ENCODE results near the gene GALNT5.
"Not testable (repeated sequence)": the region's sequence is repeated elsewhere in the genome, so short reads cannot be mapped to it uniquely, and the experiment has no call there.

GALNT5 gene

GRCh38 chr2:157246765-157247407 lies 10.6 kb upstream of the GALNT5 start:
- no peak for DNase-seq (ENCODE audit: low read depth in 2 of 2)

GRCh38 chr2:157250836-157251235 lies 6.7 kb upstream of the GALNT5 start:
- no peak for DNase-seq (ENCODE audit: low read depth in 2 of 2)

GRCh38 chr2:157251932-157252331 lies 5.6 kb upstream of the GALNT5 start:
- DNase-seq (ENCODE audit: low read depth in 2 of 2), result no peak

GRCh38 chr2:157252529-157252928 lies 5.0 kb upstream of the GALNT5 start:
- DNase-seq (ENCODE audit: low read depth in 2 of 2), result no peak

- DNase-seq (ENCODE audit: low read depth in 2 of 2), result no peak
Observed at GRCh38 chr2:157254041-157254440, 3.5 kb upstream of the GALNT5 start.

- no peak for DNase-seq (ENCODE audit: low read depth in 2 of 2)
Observed at GRCh38 chr2:157255746-157256145, 1.8 kb upstream of the GALNT5 start.

- no peak for DNase-seq (ENCODE audit: low read depth in 2 of 2)
Observed at GRCh38 chr2:157256626-157257025, 879 bp upstream of the GALNT5 start.

- no peak for DNase-seq (ENCODE audit: low read depth in 2 of 2)
Observed at GRCh38 chr2:157258520-157259326, 1.2 kb downstream of the GALNT5 start.

- no peak for DNase-seq (ENCODE audit: low read depth in 2 of 2)
Observed at GRCh38 chr2:157259386-157259785, 1.9 kb downstream of the GALNT5 start.

GRCh38 chr2:157259960-157260359 lies 2.5 kb downstream of the GALNT5 start:
- DNase-seq (ENCODE audit: low read depth in 2 of 2), result no peak

- no peak for DNase-seq (ENCODE audit: low read depth in 2 of 2)
Observed at GRCh38 chr2:157260533-157261198, 3.2 kb downstream of the GALNT5 start.

GRCh38 chr2:157261199-157261782 lies 3.8 kb downstream of the GALNT5 start:
- DNase-seq (ENCODE audit: low read depth in 2 of 2), result peak in 1 of 2 donors; percentile 44

GRCh38 chr2:157262248-157262647 lies 4.7 kb downstream of the GALNT5 start:
- no peak for DNase-seq (ENCODE audit: low read depth in 2 of 2)

- DNase-seq (ENCODE audit: low read depth in 2 of 2), result no peak
Observed at GRCh38 chr2:157264099-157264498, 6.6 kb downstream of the GALNT5 start.

- no peak for DNase-seq (ENCODE audit: low read depth in 2 of 2)
Observed at GRCh38 chr2:157265825-157266224, 8.3 kb downstream of the GALNT5 start.

GRCh38 chr2:157267476-157267875 lies 10.0 kb downstream of the GALNT5 start:
- no peak for DNase-seq (ENCODE audit: low read depth in 2 of 2)

- no peak for DNase-seq (ENCODE audit: low read depth in 2 of 2)
Observed at GRCh38 chr2:157269060-157269459, 11.6 kb downstream of the GALNT5 start.

GRCh38 chr2:157269922-157270321 lies 12.4 kb downstream of the GALNT5 start:
- no peak for DNase-seq (ENCODE audit: low read depth in 2 of 2)

- no peak for DNase-seq (ENCODE audit: low read depth in 2 of 2)
Observed at GRCh38 chr2:157271590-157272203, 14.2 kb downstream of the GALNT5 start.

- DNase-seq (ENCODE audit: low read depth in 2 of 2), result not testable (repeated sequence)
Observed at GRCh38 chr2:157279311-157279710, 21.8 kb downstream of the GALNT5 start.

GRCh38 chr2:157281316-157281715 lies 23.8 kb downstream of the GALNT5 start:
- DNase-seq (ENCODE audit: low read depth in 2 of 2), result no peak

GRCh38 chr2:157283468-157283867 lies 26.0 kb downstream of the GALNT5 start:
- no peak for DNase-seq (ENCODE audit: low read depth in 2 of 2)

Measured in activated CD8-positive, alpha-beta memory T cell treated with anti-CD3 and anti-CD28 coated beads for 4 hours (primary cell).